Skeletal muscle satellite cell (primary cell): Measurements from ENCODE around the gene SYNJ2.

Experiments
- H3K27me3 ChIP-seq: 2 replicates; pipeline ENCODE4 v1.7.0; 2013; ENCODE audit warnings: low read length; ENCODE audit not compliant: control insufficient read depth, insufficient read depth
- H3K36me3 ChIP-seq: 2 replicates; pipeline ENCODE4 v1.7.0; 2013; ENCODE audit warnings: mild to moderate bottlenecking, control low read depth, low read length; ENCODE audit not compliant: insufficient read depth
- H3K4me1 ChIP-seq: 2 replicates; pipeline ENCODE4 v1.7.0; 2013; ENCODE audit warnings: low read length; ENCODE audit not compliant: control insufficient read depth, insufficient read depth
- H3K4me2 ChIP-seq: 2 replicates; pipeline ENCODE4 v1.7.0; 2013; ENCODE audit warnings: mild to moderate bottlenecking, low read length
- H3K4me3 ChIP-seq: 2 replicates; pipeline ENCODE4 v1.7.0; 2013; ENCODE audit warnings: low read length
- H3K9ac ChIP-seq: 2 replicates; pipeline ENCODE4 v1.7.0; 2013; ENCODE audit warnings: mild to moderate bottlenecking, low read depth, low read length, moderate library complexity
- H3K9me3 ChIP-seq: replicated peaks from 2 replicates; pipeline ENCODE4 v1.7.0; 2013; ENCODE audit warnings: mild to moderate bottlenecking, control low read depth, low read length

SYNJ2 gene

DNA sequence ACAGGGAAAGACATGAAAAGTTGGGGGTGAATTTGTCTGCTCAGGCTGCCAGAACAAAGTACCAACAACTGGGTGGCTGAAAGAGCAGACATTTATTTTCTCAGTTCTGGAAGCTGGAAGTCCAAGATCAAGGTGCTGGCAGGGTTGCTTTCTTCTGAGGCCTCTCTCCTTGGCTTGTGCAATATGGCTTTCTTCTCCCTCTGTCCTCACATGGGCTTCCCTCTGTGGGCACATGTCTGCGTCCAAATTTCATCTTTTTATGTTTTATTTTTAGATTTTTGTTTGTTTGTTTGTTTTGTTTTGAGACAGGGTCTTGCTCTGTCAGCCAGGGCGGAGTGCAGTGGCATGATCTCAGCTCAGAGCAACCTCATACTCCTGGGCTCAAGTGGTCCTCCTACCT lies 6.2 kb upstream of the SYNJ2 start:
- Histone ChIP-seq H3K4me2 (no peak overlapping the region), H3K9me3 (no peaks in the 10 kb centered on the region), H3K36me3 (no peaks in the 10 kb centered on the region), H3K9ac (no peak overlapping the region), H3K4me1 (peaks cover 7% of the 10 kb centered on the region), H3K4me3 (no peak overlapping the region), H3K27me3 (no peaks in the 10 kb centered on the region)

DNA sequence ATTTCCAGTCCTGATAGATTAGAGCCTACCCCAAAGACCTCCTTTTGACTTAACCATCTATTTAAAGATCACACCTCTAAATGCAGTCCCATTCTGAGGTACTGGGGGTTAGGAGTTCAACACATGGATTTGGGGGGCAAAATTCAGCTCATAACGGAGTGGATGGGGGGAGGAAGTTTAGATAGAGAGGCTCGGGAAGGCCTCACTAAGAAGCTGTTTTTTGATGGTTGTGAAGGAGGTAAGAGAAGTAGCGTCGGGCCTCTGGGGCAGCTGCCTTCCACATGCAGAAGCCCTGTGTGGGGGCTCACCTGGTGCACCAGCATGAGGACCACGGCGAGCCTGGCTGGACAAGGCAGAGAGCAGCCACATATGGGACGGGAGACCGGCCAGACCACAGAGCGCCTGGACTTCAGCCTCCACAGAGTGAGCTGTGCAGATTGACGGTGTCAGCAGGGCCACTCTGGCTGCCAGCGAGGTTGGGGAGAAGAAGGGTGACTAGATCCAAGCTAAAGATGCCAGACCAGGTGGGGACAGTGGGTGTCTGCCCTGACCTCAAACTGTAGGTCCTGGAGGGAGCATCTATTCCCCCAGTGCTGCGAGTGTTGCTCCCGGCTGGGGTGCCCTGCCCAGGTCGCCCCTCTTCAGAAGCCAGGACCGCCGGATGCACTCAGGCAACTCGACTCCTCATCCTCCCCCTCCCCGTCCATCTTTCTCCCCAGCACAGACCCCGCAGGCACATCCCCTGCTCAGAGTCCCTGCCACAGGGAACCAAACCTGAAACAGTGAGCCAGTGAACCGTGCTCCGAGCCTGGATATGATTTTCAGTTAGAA lies 5.1 kb upstream of the SYNJ2 start:
- no peaks in the 10 kb centered on the region for H3K9me3 ChIP-seq
- H3K36me3 ChIP-seq = no peaks in the 10 kb centered on the region
- H3K4me2 ChIP-seq = no peak overlapping the region
- H3K4me1 ChIP-seq = peaks cover 16% of the 10 kb centered on the region
- H3K9ac ChIP-seq = no peak overlapping the region
- H3K4me3 ChIP-seq = no peak overlapping the region
- H3K27me3 ChIP-seq = no peaks in the 10 kb centered on the region

DNA sequence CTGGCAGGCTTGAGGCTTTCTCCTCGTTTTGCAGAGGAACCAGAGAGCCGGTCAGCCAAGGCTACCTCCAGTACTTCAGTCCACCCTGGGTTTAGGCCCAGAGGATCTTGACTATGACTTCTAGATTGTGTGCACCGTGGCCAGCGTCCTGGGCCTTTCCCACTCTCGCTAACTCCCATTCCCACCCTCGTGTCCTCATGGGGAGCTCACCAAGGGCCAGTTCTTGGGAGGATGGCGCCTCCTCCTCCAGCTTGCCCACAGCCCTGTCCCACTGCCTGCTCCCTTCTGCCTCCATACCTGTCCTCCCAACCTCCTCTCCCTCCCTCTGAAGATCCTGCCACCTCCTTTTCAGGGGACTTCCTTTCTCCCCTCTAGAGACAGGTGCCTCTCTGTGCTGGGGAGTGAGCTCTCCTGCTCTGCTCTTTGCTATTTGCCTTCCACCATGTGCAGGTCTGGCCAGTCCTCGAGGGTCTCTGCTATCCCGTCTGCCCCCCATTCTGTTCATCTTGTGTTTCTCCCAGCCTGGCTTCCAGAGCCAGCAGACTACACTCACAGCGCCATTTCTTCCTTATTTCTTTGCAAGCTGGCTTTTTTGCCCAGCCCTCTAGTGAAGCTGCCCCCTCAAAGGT lies 4.4 kb upstream of the SYNJ2 start:
- Histone ChIP-seq H3K9me3 (no peaks in the 10 kb centered on the region), H3K4me1 (peaks cover 16% of the 10 kb centered on the region), H3K9ac (no peak overlapping the region), H3K27me3 (no peaks in the 10 kb centered on the region), H3K4me2 (no peak overlapping the region), H3K4me3 (no peak overlapping the region), H3K36me3 (no peaks in the 10 kb centered on the region)

DNA sequence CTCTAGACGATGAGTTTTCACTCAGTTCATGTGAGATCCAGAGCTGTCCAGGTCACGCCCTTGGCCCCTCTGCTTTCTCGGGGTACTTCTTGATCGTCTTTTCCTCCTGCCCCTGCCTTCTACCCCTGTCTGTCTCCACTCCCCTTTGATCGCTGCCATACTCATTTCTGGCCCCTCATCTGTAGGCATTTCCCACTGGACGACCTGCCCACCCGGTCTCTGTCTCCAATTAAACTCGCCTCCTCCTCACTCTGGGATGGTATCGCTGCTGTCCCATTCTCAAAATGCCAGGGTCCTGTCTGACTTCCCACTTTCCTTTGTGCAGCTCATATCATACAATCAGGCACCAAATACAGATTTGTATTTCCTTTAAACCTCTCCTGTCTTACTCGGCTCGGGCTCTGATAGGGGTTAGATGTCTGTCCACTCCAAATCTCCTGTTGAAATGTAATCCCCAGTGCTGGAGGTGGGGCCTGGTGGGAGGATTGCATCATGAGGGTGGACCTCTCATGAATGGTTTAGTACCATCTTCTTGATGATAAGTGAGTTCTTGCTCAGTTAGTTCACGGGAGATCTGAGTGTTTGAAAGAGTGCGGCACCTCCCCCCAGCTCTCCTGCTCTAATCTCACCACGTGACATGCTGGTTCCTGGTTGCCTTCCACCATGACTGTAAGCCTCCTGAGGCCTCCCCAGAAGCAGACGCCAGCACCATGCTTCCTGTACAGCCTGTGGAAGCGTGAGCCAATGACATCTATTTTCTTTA lies 3.5 kb upstream of the SYNJ2 start:
- H3K27me3 ChIP-seq = no peaks in the 10 kb centered on the region
- no peaks in the 10 kb centered on the region for H3K36me3 ChIP-seq
- H3K4me1 ChIP-seq = peaks cover 23% of the 10 kb centered on the region
- no peak overlapping the region for H3K9ac ChIP-seq
- H3K4me2 ChIP-seq = no peak overlapping the region
- H3K4me3 ChIP-seq = no peak overlapping the region
- H3K9me3 ChIP-seq = no peaks in the 10 kb centered on the region

DNA sequence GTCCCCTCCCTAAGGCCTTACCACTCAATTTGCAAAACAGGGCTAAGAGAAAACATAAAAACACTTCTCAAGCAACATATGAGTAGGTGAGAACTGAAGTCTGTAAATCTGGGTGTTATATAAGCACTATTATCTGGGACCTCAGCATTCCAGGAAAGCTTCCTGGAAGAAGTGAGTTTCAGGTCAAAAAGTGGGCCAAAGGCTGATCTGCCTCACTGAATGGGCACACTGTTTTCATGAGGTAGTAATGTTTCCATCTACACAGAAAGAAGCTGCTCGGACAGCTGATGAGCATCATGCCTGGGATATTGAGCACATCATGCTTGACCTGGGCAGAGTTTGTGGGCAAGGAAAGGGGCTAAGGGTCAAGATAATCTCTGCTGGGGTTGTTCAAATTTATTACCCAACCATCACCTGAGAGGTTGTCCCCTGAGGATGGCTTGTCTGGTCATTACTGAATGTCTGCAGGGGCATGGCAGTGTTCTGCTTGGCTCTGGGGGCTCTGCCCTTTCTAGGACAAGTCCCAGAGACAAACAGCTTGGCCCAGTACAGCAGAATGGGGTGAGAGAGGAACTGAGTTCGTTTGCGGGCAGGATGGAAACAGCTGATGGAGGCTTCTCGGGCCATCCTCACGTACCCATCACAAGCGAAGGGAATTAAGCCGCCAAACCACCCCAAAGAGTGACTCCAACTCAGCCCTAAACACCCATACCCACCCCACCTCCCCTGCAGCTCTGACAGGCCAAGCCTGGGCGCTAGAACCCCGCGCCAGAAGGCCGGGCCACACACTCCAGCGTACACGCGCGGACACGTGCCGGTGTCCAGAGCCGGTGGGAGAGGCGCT lies 1.2 kb upstream of the SYNJ2 start:
- Histone ChIP-seq H3K9ac (peak overlapping the region; percentile 94), H3K27me3 (no peaks in the 10 kb centered on the region), H3K4me3 (peak overlapping the region; percentile 91), H3K9me3 (no peaks in the 10 kb centered on the region), H3K4me2 (peak overlapping the region; percentile 82), H3K36me3 (no peaks in the 10 kb centered on the region), H3K4me1 (peaks cover 34% of the 10 kb centered on the region)

DNA sequence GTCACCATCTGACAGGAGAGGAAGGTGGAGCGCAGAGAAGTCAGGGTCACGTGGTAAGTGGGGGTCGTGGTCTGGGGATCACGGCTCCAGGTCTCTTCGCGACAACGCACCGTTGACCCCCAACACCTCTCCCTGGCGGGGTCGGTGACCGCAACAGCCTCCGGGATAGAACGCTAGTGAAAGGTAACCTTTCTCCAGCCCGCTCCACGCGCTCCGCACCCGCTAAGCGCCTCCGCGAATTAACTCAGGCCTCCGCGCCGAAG lies 600 bp upstream of the SYNJ2 start:
- peak overlapping the region; percentile 94 for H3K9ac ChIP-seq
- H3K4me1 ChIP-seq = peaks cover 36% of the 10 kb centered on the region
- H3K27me3 ChIP-seq = no peaks in the 10 kb centered on the region
- H3K9me3 ChIP-seq = no peaks in the 10 kb centered on the region
- peak overlapping the region; percentile 82 for H3K4me2 ChIP-seq
- peak overlapping the region; percentile 91 for H3K4me3 ChIP-seq
- H3K36me3 ChIP-seq = no peaks in the 10 kb centered on the region

DNA sequence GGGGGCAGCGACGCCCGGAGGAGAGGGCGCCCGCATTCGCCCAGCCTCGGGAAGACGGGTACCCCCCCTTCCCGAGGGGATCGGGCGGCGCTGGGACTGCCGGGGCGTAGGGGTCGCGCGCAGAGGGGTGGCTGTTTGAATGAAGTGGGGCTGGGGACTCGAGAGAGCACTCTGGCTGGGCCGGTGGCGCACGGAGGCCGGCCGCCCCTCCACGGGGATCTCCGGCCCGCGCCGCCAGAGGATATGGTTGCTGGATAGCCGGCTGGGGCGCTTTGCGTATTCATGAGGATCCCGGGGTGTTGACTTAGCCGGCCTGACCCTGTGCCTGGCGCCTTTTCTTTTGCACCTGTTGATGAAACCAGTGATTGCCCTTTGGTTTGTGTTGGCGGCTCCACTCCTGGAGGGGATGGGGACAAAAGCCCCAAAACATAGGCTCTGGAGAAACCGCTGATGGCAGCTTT lies 469 bp downstream of the SYNJ2 start:
- H3K4me1 ChIP-seq = peaks cover 36% of the 10 kb centered on the region

DNA sequence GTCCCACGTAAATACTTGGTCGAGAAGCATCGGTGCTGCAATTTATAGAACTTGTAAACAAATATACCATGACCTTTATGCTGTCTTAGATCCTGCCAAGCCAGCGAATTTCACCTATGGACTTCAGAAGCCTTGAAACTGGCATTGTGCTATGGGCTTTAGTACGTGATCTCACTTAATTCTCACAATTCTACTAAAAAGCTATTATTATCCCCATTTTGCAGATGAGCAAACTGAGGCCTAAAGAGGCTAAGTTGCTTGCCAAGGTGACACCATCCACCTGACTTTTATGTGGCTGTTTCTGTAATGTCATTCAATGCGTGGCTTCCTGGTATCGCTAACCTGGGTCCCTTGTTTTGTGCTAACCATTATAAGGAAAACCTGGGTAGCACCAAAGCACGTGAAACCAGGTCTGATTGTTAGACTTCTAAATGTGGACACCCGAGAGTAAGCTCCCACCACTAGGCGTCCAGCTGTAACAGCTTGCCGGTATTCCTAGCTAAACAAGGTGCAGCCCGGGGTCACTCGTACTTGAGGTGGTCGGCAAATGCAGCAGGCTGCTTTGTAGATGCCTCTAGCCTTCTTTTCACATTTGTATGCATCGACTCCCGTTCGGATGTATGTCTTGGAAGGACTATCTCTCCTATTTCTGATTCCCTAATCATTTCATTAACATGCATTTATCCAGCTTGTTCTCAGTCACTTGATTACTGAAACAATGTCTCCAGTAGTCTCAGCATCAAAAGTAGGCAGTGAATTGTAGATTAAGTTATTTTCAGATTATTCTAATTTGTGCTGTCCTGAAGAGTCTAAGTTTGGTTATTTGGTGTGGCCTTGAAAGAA lies 1.1 kb downstream of the SYNJ2 start:
- Histone ChIP-seq H3K9ac (peak overlapping the region; percentile 94), H3K4me1 (peaks cover 36% of the 10 kb centered on the region), H3K4me3 (peak overlapping the region; percentile 91), H3K9me3 (no peaks in the 10 kb centered on the region), H3K36me3 (no peaks in the 10 kb centered on the region), H3K4me2 (peak overlapping the region; percentile 82), H3K27me3 (no peaks in the 10 kb centered on the region)

More for the DNA sequence above, 469 bp downstream of the SYNJ2 start:
- Histone ChIP-seq H3K4me2 (peak overlapping the region; percentile 82), H3K36me3 (no peaks in the 10 kb centered on the region), H3K4me3 (peak overlapping the region; percentile 91), H3K9me3 (no peaks in the 10 kb centered on the region), H3K27me3 (no peaks in the 10 kb centered on the region), H3K9ac (peak overlapping the region; percentile 94)

DNA sequence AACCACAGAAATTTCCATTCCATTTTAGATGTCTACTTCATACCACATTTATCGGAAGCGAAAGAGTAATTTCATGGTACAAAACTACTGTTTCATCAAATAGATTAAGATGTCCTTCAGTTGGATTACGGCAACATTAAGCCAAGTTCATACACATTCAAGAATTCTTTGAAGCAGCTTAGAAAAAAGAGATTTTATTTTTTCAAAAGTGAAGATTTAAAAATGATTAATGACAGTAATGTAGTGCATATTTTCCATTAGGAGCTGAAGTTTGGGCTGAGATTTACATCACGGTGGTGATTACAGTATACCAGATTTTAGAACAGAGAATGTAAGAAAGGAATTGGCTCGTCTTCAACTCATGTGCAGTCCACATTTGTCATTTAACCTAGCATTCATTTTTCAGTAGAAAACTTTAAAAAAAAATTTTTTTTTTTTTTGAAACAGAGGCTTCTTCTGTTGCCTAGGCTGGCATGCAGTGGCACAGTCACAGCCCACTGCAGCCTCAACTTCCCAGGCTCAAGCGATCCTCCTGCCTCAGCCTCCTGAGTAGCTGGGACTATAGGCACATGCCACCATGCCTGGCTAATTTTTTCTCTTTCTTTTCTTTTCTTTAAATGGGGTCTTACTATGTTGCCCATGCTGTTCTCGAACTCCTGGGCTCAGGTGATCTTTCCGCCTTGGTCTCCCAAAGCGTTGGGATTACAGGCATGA lies 1.9 kb downstream of the SYNJ2 start:
- no peaks in the 10 kb centered on the region for H3K9me3 ChIP-seq
- H3K36me3 ChIP-seq = no peaks in the 10 kb centered on the region
- peak overlapping the region; percentile 91 for H3K4me3 ChIP-seq
- peak overlapping the region; percentile 82 for H3K4me2 ChIP-seq
- H3K27me3 ChIP-seq = no peaks in the 10 kb centered on the region
- H3K4me1 ChIP-seq = peaks cover 36% of the 10 kb centered on the region
- H3K9ac ChIP-seq = peak overlapping the region; percentile 94

DNA sequence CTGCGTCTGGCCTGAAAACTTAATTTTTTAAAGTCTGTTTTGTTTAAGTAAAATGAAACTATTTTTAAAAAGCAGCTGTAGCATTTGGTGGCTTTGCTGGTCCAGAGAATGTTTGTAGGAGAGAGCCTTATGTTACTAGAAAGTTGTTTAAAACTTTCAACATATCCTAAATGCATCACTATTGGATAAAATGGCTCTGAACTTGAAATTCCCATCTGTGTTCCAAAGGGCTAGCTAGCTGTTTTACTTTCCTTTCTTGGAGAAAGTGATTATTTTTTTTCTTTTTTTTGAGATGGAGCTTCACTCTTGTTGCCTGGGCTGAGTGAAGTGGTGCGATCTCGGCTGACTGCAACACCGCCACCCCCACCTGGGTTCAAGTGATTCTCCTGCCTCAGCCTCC lies 2.5 kb downstream of the SYNJ2 start:
- Histone ChIP-seq H3K27me3 (no peaks in the 10 kb centered on the region), H3K4me2 (peak overlapping the region; percentile 82), H3K4me3 (peak overlapping the region; percentile 91), H3K4me1 (peaks cover 40% of the 10 kb centered on the region), H3K9me3 (no peaks in the 10 kb centered on the region), H3K36me3 (no peaks in the 10 kb centered on the region), H3K9ac (no peak overlapping the region)
